Fibroblast of mammary gland (primary cell): Measurements from ENCODE around the gene NFIL3.

Source experiments
- DNase-seq: peaks from one replicate; pipeline ENCODE4 v3.0.0-alpha.2; 2010; ENCODE audit warnings: low read depth
- H3K4me3 ChIP-seq: 2 replicates; pipeline ENCODE4 v1.5.1; 2011; ENCODE audit warnings: low read depth, mild to moderate bottlenecking, low read length, moderate library complexity; ENCODE audit not compliant: control insufficient read depth
- CTCF ChIP-seq: conservative IDR thresholded peaks from 2 replicates; pipeline ENCODE4 v1.5.1; 2011; ENCODE audit warnings: low read depth, low read length, inconsistent platforms; ENCODE audit not compliant: control insufficient read depth, insufficient read depth

The NFIL3 gene

GRCh38 chr9:91407580-91408318, 15.9 kb downstream of the NFIL3 start:
- no peak for DNase-seq
- H3K4me3 ChIP-seq: no peak overlapping the region
- TF ChIP-seq CTCF: no peak

- TF ChIP-seq CTCF: no peak
- no peak overlapping the region for H3K4me3 ChIP-seq
- DNase-seq: no peak
Observed at GRCh38 chr9:91405343-91406077, 18.1 kb downstream of the NFIL3 start.

- no peak for DNase-seq
- TF ChIP-seq CTCF: no peak
- no peak overlapping the region for H3K4me3 ChIP-seq
Observed at GRCh38 chr9:91403665-91404543, 19.7 kb downstream of the NFIL3 start.

- TF ChIP-seq CTCF: no peak
- no peak for DNase-seq
- H3K4me3 ChIP-seq: no peak overlapping the region
Observed at GRCh38 chr9:91398926-91399325, 24.7 kb downstream of the NFIL3 start.

- H3K4me3 ChIP-seq: no peak overlapping the region
- peak; percentile 90 for DNase-seq
- TF ChIP-seq CTCF: no peak
Observed at GRCh38 chr9:91395553-91396471, 27.8 kb downstream of the NFIL3 start.
